NCI-H345 (cell line): Measurements from ENCODE around the gene GDF15.
"Not testable (repeated sequence)": the region's sequence is repeated elsewhere in the genome, so short reads cannot be mapped to it uniquely, and the experiment has no call there.

Experiments
- DNase-seq: peaks from one replicate; lab custom pipeline; 2025; lab: John Stamatoyannopoulos, UW

GDF15 gene

GRCh38 chr19:18364277-18364825, 21.6 kb upstream of the GDF15 start:
- DNase-seq, result not testable (repeated sequence)

DNA sequence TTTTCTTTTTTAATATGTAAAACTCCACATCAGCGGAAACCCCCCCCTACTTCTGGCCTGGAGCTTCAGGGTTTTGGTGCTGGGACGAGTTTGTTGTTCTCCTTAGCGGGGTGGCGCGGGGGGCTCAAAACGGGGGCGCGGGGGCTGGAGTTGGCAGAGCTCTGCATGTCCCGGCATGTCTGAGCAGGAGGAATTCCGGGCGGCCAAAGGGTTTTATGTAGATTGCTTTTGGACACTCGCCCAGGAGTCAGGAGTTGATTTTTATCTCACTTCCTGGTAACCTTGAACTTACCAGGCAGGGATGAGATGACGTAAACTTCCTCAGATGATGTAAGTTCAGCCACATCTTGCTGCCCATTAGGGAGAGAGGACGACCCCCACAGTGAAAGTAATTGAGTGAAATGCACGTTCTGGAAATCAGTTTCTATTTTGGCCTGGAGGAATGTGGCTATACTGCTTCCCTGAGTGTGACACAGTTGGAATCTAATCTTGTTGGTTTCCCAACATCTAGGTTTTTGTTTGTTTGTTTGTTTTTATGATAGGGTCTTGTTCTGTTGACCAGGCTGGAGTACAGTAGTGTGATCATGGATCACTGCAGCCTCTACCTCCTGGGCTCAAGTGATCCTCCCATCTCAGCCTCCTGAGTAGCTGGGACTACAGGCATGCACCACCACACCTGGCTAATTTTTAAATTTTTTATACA, 21.0 kb upstream of the GDF15 start:
- peak; percentile 66 for DNase-seq

DNA sequence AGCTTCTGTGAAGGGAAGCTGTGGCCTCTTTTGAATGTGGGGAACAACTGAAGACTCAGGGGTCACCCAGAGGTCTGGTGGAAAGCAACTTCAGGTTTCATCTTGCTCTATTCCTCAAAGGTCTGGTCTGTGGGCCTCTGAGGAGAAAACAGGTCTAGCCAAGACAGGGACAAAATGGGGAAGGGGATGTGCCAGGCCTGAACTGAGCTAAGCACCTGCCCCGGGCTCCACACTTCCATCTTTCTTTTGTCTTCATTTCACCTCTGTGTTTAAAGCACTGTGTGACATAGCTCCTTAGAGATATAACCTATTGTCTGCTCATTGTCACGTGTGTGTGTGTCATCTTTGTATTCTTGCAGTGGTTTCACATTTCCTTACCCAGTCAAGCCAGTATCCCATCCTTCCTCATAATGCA, 19.9 kb upstream of the GDF15 start:
- DNase-seq, result no peak

DNA sequence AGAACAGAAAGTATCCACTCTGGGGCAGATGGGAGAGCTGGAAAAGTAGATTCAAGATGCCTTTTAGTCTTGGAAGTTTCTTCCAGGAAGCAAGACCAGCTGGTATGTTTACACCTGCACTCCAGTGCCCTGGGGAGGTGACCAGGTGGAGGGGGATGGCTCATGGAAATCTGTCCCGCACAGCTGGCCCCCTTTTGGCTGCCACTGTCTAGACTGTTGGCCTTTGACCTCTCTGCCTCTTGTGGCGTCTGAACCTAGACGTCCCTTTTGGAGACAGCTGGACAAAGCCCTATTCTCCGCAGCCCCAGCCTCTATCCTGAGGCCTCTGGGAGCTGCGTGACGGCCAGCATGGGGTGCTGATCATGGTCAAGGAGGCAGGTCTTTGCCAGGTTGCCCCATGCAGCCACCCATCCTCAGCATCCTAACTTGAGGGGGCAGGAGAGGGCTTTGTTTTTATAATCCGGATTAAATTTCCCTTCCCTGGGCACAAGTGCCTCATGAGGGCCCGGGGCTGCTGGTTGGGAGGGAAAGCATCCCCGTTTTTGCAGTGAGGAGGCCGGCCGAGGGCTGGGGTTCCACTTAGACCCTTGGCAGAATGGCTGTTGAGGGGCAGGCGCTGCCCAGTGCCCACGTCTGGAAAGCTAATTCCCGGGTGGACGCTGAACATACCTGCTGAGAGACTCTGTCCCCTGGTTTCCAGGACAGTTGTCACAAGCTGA, 17.3 kb upstream of the GDF15 start:
- no peak for DNase-seq

DNA sequence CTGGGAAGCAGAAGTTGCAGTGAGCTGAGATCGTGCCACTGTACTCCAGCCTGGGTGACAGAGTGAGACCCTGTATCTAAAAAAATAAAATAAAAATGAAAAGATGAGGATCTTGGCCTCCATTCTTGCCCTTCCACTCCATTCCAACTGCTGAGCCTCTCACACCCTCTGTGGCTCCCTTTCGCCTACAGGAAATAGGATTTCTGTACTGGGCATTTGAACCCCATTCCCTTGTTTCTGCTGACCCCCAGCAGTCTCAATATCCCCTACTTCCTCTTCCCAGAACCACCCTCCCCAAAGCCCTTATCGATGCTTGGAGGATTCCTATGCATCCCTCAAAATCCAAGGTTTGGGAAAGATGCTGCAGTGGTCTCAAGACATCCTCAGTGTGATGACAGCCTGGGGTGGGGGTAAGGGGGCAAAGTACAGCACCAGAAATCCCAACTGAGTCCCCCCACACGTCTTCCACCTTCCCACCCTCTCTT, 12.5 kb upstream of the GDF15 start:
- no peak for DNase-seq

DNA sequence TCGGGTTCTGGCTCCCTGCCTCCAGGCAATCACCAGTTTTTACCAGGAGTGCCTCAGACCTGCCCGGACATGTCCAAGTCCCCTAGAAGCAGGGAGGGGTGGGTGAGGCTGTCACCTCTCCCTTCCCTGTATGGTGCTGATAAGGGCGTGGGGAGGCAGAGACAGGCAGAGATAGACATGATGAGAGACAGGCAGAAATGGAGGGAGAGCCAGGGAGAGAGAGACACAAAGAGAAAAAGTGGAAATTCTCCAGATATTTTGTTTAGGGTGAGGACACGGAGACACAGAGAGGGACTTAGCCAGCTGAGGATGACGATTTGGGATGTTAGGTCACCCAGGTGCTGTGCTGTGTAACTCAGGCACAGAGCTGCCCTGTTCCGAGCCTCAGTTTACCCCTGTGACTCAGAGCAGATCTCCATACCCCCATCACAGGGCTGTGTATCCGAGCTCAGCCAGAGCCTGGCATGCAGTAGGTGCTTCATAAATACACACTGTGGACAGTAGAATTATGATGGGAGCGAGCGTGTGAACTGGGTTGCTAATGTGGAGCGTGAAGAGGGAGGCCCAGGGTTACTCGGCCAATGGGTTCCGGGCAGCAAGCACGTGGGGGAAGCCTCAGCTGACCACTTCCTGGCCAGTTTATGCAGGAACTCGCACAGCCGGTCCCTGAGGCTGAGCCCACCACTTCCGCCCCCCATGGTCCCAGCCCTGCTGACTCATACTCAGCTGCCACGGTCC, 11.9 kb upstream of the GDF15 start:
- peak; percentile 69 for DNase-seq

DNA sequence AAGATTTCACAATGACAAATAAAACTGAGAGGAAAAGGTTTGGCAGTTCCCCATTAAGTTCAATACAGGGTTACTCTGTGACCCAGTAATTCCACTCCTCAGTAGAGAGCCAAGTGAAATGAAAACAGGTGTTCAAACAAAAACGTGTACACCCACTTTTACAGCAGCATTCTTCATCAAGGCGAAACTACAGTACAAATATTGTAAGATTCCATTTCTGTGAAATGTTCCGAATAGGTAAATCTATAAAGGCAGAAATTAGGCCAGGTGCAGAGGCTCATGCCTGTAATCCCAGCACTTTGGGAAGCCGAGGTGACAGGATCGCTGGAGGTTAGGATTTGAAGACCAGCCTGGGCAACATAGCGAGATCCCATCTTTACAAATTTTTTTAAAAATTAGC, 8.9 kb upstream of the GDF15 start:
- peak; percentile 29 for DNase-seq

- peak; percentile 27 for DNase-seq
These were observed 5.9 kb upstream of the GDF15 start for GRCh38 chr19:18379803-18380747.

GRCh38 chr19:18380843-18381242, 5.1 kb upstream of the GDF15 start:
- no peak for DNase-seq

GRCh38 chr19:18383622-18384021, 2.3 kb upstream of the GDF15 start:
- DNase-seq, result not testable (repeated sequence)

- no peak for DNase-seq
These were observed 1.2 kb upstream of the GDF15 start for GRCh38 chr19:18384775-18385174.

GRCh38 chr19:18385359-18385674, 641 bp upstream of the GDF15 start:
- DNase-seq, result no peak

GRCh38 chr19:18386543-18387271, 749 bp downstream of the GDF15 start:
- no peak for DNase-seq

DNA sequence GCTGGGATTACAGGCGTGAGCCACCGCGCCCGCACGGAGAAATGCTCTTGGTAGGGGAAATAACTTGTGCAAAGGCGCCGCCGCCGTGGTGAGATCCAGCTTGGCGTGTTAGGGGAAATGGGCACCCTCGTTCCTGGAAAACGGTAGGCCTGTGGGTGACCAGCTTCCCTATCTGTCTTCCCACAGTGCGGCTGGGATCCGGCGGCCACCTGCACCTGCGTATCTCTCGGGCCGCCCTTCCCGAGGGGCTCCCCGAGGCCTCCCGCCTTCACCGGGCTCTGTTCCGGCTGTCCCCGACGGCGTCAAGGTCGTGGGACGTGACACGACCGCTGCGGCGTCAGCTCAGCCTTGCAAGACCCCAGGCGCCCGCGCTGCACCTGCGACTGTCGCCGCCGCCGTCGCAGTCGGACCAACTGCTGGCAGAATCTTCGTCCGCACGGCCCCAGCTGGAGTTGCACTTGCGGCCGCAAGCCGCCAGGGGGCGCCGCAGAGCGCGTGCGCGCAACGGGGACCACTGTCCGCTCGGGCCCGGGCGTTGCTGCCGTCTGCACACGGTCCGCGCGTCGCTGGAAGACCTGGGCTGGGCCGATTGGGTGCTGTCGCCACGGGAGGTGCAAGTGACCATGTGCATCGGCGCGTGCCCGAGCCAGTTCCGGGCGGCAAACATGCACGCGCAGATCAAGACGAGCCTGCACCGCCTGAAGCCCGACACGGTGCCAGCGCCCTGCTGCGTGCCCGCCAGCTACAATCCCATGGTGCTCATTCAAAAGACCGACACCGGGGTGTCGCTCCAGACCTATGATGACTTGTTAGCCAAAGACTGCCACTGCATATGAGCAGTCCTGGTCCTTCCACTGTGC, 2.4 kb downstream of the GDF15 start:
- DNase-seq, result peak; percentile 87

DNA sequence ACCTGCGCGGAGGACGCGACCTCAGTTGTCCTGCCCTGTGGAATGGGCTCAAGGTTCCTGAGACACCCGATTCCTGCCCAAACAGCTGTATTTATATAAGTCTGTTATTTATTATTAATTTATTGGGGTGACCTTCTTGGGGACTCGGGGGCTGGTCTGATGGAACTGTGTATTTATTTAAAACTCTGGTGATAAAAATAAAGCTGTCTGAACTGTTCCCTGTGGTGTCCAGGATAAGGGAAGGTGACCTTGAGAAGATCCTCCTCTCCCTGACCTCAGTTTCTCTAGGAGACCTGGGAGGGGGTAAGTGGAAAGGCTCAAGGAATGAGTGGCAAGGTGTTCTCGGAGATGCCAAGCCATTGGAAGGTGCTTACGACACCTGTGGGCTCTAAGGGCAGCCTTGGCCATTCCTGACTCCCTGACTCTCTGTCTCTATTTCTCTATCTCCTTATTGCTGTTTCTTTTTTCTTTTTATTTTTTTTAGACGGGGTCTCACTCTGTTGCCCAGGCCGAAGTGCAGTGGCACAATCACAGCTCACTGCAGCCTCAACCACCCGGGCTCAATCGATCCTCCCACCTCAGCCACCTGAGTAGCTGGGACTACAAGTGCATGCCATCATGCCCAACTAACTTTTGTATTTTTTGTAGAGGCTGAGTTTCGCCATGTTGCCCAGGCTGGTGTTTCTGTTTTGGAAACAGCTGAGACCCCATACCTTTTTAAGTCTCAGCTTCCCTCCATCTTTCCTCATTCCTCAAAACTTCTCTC, 3.2 kb downstream of the GDF15 start:
- DNase-seq, result no peak

GRCh38 chr19:18389726-18390064, 3.7 kb downstream of the GDF15 start:
- no peak for DNase-seq

- DNase-seq, result no peak
These were observed 4.3 kb downstream of the GDF15 start for GRCh38 chr19:18390065-18390907.

DNA sequence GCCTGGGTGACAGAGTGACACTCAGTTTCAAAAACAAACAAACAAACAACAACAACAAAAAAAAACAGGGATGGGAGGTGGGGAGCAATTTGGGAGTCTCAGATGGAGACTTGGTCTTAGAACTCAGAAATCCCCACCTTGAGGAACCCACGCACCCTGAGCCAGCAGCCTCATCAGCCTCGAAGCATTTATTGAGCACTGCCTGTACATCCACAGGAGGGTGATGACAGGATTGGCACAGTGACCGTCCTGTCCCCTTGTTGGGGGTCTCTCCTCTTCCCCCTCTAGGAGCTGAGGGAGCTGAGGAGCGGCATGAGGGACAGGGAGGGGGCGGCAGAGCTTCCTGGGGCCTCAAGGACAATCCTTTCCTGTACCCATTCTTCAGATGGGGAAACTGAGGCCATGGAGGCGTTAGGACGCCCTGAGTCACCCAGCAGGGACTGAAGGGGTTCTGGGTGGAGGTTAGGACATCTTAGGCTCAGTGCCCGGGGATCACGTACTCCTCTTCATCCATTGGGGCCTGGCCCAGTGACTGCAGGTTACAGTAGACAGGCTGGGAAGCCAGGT, 5.6 kb downstream of the GDF15 start:
- no peak for DNase-seq
